K562 treated with DMSO at 1 percent for 24 hours (cell line): ENCODE measurements around the gene RANBP3L. TPM values are rescaled to one million over a fixed set of nuclear protein-coding genes. Genes with fewer than 3 reads are reported as not detected.

Experiments used
- total RNA-seq: library from RNA; unstranded; fragments of 300-600 nt; gene quantifications from 2 replicates; pipeline ENCODE4 v1.2.3, GENCODE V29; 2022; ENCODE audit warnings: low read depth; ENCODE audit not compliant: insufficient read depth

RANBP3L gene, protein sequence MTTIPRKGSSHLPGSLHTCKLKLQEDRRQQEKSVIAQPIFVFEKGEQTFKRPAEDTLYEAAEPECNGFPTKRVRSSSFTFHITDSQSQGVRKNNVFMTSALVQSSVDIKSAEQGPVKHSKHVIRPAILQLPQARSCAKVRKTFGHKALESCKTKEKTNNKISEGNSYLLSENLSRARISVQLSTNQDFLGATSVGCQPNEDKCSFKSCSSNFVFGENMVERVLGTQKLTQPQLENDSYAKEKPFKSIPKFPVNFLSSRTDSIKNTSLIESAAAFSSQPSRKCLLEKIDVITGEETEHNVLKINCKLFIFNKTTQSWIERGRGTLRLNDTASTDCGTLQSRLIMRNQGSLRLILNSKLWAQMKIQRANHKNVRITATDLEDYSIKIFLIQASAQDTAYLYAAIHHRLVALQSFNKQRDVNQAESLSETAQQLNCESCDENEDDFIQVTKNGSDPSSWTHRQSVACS
- not detected in 2 replicates for total RNA-seq

GRCh38 chr5:36301858-36302603 is at the start of gene RANBP3L:
Gene RANBP3L, minus strand, starts transcription at chr5:36301902. Its CDS starts 486 bp downstream, at chr5:36301416.

GRCh38 chr5:36241631-36242533 is 59.8 kb downstream of the RANBP3L start, which contains the start of gene NADK2:
Gene NADK2, minus strand, starts transcription at chr5:36241925. Its CDS starts 127 bp downstream, at chr5:36241798.

Other genes with a start within 250 kb of the RANBP3L start
- not detected in 2 replicates for gene UGT3A2, start 235.0 kb downstream of the RANBP3L start, total RNA-seq
- 3.4 and 4.5 TPM in 2 replicates for gene LMBRD2, start 150.0 kb downstream of the RANBP3L start, total RNA-seq
- gene SKP2, start 149.8 kb downstream of the RANBP3L start, total RNA-seq = 30.6 and 31.6 TPM in 2 replicates
- gene NADK2, start 60.0 kb downstream of the RANBP3L start, total RNA-seq = 11.1 and 14.5 TPM in 2 replicates